Measurements from ENCODE around the gene REG1A. TPM values are rescaled to one million over a fixed set of nuclear protein-coding genes. Genes with fewer than 3 reads are reported as not detected.

REG1A gene, protein sequence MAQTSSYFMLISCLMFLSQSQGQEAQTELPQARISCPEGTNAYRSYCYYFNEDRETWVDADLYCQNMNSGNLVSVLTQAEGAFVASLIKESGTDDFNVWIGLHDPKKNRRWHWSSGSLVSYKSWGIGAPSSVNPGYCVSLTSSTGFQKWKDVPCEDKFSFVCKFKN
- total RNA-seq: under 1 TPM in 1 of 4 donors, not detected in 3; 0.82 TPM

DNA sequence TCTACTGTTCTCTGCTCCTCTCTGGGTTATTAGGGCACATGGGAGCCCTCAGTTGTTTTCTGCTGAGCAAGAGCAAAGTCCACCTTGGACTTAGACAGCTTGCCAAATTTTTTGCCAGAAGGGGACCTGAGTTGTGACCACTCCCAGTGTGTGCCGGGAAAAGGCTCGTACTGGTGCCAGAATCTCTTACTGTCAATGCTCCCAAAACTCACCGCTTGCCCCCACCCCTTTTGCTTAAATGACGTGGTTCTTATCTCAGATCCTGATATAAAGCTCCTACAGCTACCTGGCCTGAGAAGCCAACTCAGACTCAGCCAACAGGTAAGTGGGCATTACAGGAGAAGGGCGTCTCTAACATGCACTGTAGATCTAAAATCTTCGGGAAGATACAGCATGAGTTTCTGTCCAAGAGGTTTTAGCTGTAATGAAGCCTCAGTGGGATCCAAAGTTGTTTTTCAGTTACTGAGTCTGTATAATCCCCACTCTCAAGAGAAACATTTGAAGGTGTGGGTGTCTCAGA lies at the start of gene REG1A:
Gene REG1A, plus strand, starts transcription at position 295 of the 520 bp plus-strand sequence. CDS start 374 bp downstream, outside the sequence.
- Histone ChIP-seq H3K27ac (no peak within 1 kb of the TSS), H3K27me3 (no peaks in the 10 kb centered on the region), H3K36me3 (no peaks in the 10 kb centered on the region), H3K9me3 (no peaks in the 10 kb centered on the region), H3K4me3 (no peak within 1 kb of the TSS), H3K4me1 (no peaks in the 10 kb centered on the region)
- intact Hi-C loops (cut with DNase I; ENCODE audit: low total_unique reads): no loop called here
- no peak for DNase-seq
- no peak for TF ChIP-seq POLR2A (IDR thresholded peaks at IDR 0.05)
- TF ChIP-seq, protein P1, sequence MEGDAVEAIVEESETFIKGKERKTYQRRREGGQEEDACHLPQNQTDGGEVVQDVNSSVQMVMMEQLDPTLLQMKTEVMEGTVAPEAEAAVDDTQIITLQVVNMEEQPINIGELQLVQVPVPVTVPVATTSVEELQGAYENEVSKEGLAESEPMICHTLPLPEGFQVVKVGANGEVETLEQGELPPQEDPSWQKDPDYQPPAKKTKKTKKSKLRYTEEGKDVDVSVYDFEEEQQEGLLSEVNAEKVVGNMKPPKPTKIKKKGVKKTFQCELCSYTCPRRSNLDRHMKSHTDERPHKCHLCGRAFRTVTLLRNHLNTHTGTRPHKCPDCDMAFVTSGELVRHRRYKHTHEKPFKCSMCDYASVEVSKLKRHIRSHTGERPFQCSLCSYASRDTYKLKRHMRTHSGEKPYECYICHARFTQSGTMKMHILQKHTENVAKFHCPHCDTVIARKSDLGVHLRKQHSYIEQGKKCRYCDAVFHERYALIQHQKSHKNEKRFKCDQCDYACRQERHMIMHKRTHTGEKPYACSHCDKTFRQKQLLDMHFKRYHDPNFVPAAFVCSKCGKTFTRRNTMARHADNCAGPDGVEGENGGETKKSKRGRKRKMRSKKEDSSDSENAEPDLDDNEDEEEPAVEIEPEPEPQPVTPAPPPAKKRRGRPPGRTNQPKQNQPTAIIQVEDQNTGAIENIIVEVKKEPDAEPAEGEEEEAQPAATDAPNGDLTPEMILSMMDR (IDR thresholded peaks at IDR 0.05): no peak

DNA sequence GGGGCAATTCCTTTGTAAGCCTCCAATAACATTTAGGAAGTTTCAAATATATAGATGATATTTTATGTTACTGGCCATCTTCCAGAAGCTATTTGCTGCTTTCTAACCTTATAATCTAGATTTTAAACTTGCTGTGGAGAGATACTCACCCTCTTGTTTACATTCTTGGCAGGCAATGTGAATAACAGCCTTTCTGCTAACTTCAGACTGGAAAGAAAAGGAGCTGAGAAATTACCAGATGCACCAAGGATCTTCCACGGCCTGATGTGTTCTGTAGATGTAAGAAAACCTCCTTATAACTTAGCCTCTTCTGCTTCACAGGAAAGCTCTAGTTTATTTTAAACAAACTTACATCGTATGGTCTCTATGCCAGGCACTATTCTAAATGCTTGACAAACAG lies 49.2 kb upstream of the REG1A start:
- no peak overlapping the region for H3K27ac ChIP-seq
- no peaks in the 10 kb centered on the region for H3K27me3 ChIP-seq
- no peaks in the 10 kb centered on the region for H3K36me3 ChIP-seq
- TF ChIP-seq, protein P1 (IDR thresholded peaks at IDR 0.05): no peak
- no peak for TF ChIP-seq POLR2A (IDR thresholded peaks at IDR 0.05)
- DNase-seq: no peak
- H3K4me1 ChIP-seq: no peaks in the 10 kb centered on the region
- no peak overlapping the region for H3K4me3 ChIP-seq
- no peaks in the 10 kb centered on the region for H3K9me3 ChIP-seq
- intact Hi-C loops (cut with DNase I; ENCODE audit: low total_unique reads): no loop called here

DNA sequence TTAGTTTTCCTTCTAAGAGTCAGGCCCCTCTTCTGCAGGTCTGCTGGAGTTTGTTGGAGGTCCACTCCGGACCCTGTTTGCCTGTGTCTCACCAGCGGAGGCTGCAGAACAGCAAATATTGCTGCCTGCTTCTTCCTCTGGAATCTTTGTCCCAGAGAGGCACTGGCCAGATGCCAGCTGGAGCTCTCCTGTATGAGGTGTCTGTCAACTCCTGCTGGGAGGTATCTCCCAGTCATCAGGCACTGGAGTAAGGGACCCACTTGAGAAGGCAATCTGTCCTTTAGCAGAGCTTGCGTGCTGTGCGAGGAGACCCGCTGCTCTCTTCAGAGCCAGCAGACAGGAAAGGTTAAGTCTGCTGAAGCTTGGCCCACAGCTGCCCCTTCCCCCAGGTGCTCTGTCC lies 37.3 kb upstream of the REG1A start:
- Histone ChIP-seq H3K36me3 (no peaks in the 10 kb centered on the region), H3K27ac (no peak overlapping the region), H3K4me3 (no peak overlapping the region), H3K4me1 (no peaks in the 10 kb centered on the region), H3K9me3 (no peaks in the 10 kb centered on the region), H3K27me3 (no peaks in the 10 kb centered on the region)
- intact Hi-C loops (cut with DNase I; ENCODE audit: low total_unique reads): no loop called here
- DNase-seq: no peak
- TF ChIP-seq, protein P1 (IDR thresholded peaks at IDR 0.05): no peak
- TF ChIP-seq POLR2A (IDR thresholded peaks at IDR 0.05): no peak

DNA sequence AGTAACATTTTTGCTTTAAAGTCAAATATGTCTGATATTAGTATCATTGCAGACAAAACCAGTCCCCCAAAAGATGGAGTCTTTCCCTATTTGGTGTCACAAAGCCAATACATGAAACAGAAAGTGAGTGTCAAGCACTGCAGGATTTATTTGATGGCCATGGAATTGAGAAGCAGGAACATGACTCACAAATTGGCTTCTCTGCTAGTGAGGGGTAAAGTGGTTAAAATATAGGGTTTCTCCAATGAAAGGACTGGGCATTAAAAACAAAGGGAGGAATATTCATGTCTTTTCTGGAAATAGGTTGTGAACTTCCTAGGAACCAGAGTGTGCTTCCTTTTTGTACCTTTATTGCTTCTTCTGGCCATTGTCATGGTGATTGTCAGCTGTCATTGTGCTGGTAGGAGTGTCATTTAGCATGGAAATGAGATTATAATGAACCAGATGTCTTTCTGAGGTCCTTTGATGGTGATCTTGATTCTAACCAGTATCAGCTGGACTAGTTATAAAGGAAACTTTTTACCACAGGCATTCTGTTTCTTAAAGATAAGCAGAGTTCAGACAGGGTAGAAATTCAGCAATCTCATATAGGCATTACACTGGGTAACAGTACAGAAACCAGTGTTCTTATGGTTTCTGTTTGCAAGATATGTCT lies 36.6 kb upstream of the REG1A start:
- TF ChIP-seq POLR2A (IDR thresholded peaks at IDR 0.05): no peak
- TF ChIP-seq, protein P1 (IDR thresholded peaks at IDR 0.05): no peak
- Histone ChIP-seq H3K27ac (no peak overlapping the region), H3K9me3 (no peaks in the 10 kb centered on the region), H3K4me1 (no peaks in the 10 kb centered on the region), H3K4me3 (no peak overlapping the region), H3K36me3 (no peaks in the 10 kb centered on the region), H3K27me3 (no peaks in the 10 kb centered on the region)
- DNase-seq: no peak
- intact Hi-C loops (cut with DNase I; ENCODE audit: low total_unique reads): no loop called here

DNA sequence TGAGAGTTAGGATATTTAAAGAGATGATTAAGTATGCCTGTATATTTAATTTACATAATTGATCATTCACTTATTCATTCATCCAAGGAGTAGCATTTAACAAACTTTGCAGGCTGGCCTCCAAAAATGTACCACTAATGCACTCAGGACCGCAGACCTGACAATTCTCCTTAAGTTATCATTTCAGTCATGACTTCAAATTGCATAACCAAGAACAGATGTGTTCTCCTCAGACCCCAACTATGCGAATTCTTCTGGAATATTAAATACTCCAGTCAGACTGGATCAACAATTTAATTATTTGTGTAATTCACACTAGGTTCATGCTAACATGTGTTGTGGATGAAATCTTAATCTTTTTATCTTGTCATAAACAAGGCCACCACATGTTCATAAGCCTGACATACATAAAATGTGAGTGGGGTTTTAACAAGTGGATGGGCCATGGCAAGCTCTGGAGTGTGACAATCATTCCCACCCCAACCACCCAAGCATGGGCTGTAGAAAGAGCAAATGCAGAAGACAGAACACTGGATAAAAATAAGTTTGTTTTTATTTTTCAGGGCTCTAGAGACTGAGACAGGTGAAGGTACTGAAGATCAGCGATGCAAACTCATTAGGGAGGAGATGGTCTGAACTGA lies 35.7 kb upstream of the REG1A start:
- TF ChIP-seq POLR2A (IDR thresholded peaks at IDR 0.05): no peak
- TF ChIP-seq, protein P1 (IDR thresholded peaks at IDR 0.05): no peak
- H3K9me3 ChIP-seq: no peaks in the 10 kb centered on the region
- H3K36me3 ChIP-seq: no peaks in the 10 kb centered on the region
- no peaks in the 10 kb centered on the region for H3K4me1 ChIP-seq
- intact Hi-C loops (cut with DNase I; ENCODE audit: low total_unique reads): no loop called here
- no peak overlapping the region for H3K4me3 ChIP-seq
- no peaks in the 10 kb centered on the region for H3K27me3 ChIP-seq
- DNase-seq: no peak
- no peak overlapping the region for H3K27ac ChIP-seq
